GM18505 (cell line): ENCODE data around the gene PAQR8.

Experiments used
- ATAC-seq: cut with Tn5 transposase; IDR thresholded peaks from one replicate; pipeline ENCODE4 v1.9.1; 2021; ENCODE audit not compliant: unreplicated experiment
- POLR2A ChIP-seq: IDR thresholded peaks from 4 replicates; pipeline ENCODE4 v1.6.1; 2011; ENCODE audit warnings: borderline replicate concordance; ENCODE audit not compliant: insufficient read depth, insufficient read length; ENCODE audit errors: extremely low read depth

The PAQR8 gene

DNA sequence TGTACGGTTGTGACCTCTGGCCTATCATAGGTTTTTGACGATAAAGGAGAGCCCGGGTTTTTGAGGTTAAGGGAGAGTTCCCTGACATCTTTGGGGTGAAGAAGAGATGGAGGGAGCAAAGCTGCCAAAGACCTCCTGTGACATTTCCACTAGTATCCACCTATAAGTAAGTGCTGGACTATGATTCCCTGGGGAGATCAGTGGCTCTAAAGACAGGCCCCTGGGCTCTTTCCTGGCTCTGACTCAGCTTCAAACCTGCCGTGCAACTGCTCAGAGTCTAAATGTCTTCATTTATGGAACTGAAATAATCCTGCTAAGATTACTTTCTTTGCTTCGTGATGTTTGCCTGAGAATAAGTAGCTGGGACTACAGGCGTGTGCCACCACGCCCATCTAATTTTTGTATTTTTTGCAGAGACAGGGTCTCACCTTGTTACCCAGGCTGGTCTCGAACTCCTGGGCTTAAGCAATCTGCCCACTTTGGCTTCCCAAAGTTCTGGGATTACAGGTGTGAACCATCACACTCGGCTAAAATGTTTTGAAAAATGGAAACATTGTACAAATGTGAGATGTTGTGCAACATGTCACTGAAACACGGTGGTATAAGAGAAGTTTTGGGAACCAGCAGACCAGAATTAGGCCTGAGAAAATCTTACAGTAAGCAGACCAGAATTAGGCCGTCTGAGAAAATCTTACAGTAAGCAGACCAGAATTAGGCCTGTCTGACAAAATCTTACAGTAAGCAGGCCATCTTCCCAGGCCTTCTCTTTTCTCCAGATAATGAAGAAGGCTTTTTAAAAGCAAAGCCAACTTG, 1.1 kb upstream of the PAQR8 start:
- no peak for TF ChIP-seq POLR2A
- no peak for ATAC-seq

DNA sequence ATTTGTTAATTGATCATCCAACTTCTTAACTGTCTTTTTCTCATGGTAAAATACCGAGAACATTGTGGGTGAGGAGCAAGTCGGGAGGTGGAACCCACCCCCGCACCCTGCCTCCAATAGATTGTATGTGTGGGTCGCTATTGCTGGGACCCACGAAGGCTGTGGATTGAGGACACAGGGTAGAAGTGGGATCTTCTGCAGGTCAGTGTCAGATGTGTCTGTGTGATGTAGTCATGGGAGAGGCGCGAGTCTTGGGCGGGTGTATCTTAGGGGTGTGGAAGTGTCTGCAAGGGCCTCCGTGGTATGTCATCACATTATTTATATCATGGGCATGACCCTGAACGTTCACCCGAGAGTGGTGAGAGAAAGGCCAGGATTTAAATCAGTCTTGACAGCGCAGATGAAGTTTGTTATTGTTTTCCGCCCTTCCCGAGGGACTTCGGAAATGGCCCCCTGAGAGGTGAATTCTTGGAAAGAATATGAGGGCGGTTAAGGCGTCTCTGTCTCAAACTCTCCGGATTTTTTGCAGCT, 472 bp upstream of the PAQR8 start:
- no peak for ATAC-seq
- TF ChIP-seq POLR2A = no peak

DNA sequence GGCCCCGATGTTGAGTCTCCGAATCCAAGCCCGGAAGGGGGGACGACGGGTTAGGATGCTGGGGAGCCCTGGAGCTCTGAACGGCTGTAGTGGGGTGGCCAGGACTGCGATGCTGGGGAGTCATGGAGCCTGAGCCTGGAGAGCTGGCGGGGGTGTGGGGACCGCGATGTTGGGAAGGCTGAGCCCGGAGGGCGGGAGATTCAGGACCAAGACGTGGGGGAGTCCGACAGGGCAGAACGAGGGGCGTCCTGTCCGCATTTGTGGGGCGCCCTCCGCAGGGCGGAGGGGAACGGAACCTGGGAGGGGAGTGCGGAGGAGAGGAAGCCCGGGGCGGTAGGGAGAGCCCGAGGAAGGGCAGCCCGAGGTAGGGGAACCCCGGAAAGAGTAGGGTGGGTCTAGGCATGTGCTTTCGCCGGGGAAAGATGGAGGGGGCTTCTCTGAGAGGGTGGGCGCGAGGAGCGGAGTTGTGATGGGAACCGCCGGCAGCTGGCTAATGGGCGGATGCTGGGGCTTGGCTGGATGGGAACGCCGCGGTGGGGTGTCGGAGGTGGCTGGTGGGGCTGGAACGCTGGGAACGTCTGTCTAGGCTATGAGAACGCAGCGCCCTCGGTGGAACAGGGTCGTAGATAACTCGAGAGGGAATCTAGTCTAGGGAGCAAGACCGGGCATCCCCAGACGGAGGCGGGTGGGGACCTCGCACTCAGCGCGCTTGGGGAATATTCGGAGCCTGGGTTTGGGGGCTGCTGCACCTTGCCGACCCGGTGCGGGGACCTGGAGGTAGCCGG, 684 bp downstream of the PAQR8 start:
- TF ChIP-seq POLR2A = peak; percentile 18
- peak; percentile 39 for ATAC-seq

DNA sequence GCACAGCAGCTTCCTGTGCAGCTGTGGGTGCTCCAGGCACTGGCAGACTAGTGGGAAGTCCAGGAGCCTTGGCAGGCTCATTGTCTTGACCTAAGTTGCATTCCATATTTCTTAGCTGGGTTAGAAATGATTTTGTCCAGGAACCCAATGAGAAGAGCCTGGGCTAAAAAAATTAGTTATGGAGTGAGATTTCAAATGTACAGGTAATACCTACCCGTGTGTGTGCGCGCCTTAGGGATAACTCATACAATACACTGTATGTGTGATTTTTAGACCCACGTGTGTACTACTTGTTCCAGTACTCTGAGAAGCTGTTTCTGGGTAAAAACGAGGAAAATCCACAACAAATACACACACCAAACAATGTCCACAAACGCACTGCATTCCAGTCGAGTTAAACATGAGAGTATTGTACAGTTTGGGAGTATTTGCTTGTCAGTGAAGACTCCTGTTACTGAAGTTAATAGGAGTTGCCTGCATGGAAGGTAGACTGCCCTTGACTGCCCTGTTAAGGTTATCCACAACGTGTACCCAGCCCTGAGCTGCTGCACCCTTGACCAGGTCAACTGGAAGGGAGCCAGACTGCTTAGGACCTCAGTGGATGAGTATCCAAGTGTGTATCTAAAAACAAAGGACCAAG, 1.4 kb downstream of the PAQR8 start:
- no peak for ATAC-seq
- TF ChIP-seq POLR2A = no peak

DNA sequence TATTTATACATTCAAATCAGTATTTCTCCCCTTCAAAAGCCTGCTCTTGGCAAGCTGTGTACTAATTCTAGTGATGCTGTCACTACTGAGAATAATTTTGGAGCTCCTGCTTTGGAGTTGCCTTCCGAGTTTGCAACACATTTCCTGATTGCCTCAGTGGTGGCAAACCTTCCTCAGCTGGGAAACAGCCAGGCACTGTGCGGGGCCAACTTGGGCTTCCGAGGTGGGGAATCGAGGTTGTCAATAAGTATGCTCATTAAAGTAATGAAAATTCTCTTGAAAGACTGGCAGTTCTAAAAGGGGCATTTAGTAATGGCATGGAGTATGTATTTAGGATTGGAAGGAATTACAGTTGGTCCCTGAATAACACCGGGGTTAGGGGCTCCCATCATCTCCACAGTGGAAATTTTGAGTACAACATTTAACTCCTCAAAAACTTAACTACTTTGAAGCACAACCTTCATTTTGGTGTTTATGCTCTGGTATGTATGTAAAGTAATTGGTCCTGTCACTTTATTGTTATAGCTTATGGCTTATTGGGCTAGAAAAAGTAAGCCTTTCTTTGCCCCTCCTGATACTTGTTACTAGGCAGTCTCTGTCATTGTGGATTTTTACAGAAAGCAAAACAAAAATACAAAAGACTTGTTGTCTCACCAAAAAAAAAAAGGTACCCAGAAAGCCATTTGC, 2.7 kb downstream of the PAQR8 start:
- no peak for TF ChIP-seq POLR2A
- ATAC-seq = no peak

DNA sequence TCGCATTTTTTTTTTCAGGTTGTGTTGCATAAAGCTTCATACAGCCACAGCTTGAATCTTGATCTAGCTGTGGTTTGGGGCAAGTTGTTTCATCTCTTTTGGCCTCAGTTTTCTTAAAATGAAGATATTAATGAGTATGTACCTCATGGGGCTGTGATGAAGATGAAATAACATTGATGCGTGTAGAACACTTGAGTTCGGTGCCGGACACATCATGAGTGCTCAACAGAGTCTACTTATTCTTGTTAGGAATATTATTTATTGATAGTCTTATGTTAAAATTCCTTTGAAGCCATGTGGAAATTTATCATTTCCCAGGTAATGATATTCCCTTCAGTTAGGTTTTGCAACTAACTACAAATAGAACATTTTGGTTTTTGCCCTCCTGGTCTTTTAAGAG, 3.4 kb downstream of the PAQR8 start:
- ATAC-seq = no peak
- no peak for TF ChIP-seq POLR2A

DNA sequence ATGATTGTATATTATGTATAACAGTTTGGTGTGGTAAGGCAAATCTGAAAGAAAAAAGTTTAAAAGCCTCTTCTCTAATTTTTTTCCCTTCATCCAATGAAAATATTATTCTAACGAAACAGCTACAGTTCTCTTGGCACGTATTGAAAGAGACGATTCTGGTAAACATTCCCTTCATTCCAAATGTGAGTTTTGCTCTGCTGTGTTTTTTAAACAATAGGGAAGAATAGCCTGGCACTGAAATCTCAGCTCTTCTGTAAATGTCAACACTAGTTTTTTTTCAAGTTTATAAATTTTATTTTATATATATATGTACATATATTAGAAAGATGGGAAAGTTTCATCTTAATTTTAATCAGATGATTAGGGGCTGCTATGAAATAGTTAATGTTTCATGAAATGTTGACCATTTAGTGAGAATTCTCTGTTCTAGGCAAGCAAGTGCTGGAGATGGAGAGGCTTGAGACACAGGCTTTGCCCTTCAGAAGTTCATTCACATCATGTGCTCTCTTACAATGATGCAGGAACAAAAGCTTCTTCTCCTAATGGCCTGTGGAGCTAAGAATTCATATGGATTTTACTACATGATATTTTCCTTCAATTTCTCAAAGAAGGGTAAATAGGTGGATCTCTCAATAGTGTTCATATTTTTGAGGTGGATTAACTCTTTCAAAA, 4.1 kb downstream of the PAQR8 start:
- ATAC-seq = no peak
- TF ChIP-seq POLR2A = no peak

DNA sequence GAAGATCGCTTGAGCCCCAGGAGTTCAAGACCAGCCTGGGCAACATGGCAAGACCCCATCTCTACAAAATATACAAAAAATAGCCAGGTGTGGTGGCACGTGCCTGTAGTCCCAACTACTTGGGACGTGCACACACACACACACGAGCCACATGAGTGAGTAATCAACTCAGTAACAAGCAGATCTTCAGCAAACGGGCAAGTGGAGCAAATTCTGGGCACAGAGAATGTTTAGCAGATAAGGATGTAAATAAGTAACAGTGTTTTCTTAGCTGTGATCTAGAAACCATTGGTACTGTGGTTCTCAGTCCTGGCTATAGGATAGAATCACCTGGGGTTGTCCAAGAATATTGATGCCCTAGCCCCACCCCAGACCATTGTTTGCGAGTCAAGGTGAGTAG, 6.1 kb downstream of the PAQR8 start:
- no peak for TF ChIP-seq POLR2A
- no peak for ATAC-seq

DNA sequence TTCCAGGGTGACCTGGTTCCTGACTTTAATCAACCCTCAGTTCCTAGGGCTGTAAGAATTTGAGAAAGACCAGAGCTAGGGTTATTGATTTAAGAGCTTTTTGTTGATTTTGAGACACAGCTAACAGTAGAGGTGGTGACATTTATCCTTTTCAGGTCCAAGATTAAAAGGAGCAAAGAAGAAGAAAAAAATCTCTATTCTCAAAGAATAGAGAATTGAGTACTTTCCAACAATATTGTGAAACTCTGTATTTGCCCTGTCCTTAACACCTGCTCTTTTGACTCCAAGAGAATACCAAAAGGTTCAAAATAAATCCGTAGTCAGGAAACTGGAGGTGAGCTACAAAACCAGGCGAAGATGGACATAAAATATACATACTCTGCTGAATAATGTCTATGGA, 7.3 kb downstream of the PAQR8 start:
- ATAC-seq = no peak
- TF ChIP-seq POLR2A = no peak

DNA sequence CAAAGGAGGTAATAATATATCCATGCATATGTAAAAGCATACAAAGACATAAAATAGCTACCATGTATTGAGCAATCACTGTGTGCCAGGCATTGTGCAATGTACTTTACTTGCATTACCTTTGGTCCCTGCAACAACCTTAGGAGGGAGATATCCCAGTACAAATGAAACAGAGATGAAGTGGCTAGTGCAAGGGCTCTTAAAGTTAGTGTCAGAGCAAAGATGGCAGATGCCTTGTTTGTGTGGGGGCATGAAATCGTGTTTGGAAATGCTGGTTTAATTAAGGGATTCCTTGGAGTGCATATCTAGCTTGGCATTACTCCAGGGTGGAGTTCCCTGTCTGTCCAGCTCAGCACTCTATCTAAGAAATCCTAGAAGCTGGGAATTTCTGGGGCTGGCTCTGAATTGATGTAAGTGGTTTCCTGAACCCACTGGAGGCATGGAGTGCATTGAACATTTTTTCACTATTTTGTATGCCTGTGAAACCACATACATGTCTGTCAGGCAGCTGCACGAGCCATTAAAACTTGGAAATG, 9.8 kb downstream of the PAQR8 start:
- ATAC-seq = no peak

DNA sequence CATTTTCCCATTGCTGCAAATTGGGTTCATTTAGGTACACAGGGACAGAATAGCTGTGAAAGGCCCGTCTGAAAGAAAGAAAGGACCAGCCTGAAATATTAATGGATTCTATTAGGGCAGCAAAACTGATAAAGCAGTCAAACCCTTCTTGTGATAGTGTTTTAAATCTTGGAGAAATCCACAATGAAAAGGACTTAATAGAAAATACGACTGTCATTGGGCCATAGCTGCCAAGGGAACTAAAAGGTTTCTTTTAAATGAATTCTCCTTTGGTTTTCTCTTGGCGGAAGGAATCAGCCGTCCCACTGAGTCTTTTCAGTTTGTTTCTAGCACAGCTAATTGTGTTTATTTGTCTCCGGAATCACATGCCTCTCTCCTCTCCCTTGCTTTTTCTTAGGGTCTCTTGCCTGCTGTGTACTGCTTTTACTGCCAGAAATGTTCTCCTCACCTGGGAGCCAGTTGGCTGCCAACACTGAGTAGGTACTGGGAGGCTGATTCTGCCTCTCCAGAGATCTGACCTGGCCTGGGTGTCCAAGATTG, 11.3 kb downstream of the PAQR8 start:
- no peak for TF ChIP-seq POLR2A
- ATAC-seq = no peak

More for the DNA sequence above, 9.8 kb downstream of the PAQR8 start:
- TF ChIP-seq POLR2A = no peak

DNA sequence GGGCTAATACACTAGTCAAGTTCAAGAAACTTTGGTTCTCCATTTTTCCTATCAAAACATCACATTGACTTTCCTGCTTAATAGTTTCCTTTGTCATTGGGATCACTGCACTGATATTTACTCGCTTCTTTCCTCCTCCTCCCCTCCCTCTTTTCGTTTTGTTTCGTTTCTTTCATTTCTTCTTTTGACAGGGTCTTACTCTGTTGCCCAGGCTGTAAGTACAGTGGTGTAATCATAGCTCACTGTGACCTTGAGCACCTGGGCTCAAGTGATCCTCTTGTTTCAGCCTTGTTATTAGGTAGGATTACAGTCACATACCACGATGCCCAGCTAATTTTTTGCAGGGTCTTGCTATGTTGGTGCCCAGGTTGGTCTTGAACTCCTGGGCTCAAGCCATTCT, 12.3 kb downstream of the PAQR8 start:
- ATAC-seq = no peak
- TF ChIP-seq POLR2A = no peak
